Measurements from ENCODE around the gene SSH3.

DNA sequence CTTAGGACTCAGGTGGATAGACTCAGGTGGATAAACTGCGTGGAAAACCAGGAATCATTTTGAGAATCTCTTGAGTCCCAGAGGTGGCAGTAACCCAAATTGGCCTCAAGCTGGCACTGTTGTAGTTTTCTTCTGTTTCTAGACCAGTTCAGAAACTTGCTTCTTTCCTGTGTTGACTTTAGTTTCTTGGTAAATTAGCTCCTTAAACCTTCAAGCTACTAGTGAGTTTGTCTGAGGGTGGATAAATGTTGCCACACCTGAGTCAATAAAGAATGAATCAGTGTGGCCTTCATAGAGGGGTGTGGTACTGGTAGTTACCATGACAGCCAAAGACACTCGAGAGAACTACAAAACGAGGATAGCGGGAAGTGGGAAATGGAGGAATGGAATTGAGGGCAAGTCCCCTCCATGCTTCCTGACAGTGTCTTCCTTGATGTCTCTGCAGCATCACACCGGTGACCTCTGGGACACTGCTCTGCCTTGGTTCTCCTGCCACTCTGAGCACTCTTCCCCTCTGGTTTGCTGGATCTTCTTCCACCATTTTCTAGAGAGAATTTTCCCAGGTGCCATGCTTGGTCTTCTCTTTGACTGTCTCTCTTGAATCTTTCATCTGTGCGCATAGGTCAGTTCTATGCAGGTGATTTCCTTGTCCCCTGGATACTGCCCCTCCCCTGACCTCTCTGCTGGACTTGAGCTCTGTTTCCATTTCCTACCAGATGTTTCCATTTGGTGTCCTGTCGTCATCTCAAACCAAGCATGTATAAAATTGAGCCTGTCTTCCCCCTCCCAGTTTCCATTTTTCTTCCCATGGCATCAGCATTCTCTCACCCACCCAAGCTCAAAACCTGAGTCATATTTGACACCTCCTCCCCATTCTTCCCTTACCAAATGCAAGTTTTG, 42.8 kb downstream of the SSH3 start:
- TF ChIP-seq, protein P1, sequence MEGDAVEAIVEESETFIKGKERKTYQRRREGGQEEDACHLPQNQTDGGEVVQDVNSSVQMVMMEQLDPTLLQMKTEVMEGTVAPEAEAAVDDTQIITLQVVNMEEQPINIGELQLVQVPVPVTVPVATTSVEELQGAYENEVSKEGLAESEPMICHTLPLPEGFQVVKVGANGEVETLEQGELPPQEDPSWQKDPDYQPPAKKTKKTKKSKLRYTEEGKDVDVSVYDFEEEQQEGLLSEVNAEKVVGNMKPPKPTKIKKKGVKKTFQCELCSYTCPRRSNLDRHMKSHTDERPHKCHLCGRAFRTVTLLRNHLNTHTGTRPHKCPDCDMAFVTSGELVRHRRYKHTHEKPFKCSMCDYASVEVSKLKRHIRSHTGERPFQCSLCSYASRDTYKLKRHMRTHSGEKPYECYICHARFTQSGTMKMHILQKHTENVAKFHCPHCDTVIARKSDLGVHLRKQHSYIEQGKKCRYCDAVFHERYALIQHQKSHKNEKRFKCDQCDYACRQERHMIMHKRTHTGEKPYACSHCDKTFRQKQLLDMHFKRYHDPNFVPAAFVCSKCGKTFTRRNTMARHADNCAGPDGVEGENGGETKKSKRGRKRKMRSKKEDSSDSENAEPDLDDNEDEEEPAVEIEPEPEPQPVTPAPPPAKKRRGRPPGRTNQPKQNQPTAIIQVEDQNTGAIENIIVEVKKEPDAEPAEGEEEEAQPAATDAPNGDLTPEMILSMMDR (IDR thresholded peaks at IDR 0.05), result peak; percentile 43 to 76 (median 68)
- TF ChIP-seq EP300 (IDR thresholded peaks at IDR 0.05), result peak in 2 of 4 donors; percentile 44 to 57
- TF ChIP-seq POLR2AphosphoS5 (IDR thresholded peaks at IDR 0.05), result no peak
- TF ChIP-seq POLR2A (IDR thresholded peaks at IDR 0.05), result no peak

Data from upper lobe of left lung (tissue), 4 donors.